Hepatocyte (in vitro differentiated cells): ENCODE results near the gene ZEB2.

Experiments used
- CTCF ChIP-seq: fragments of 200-600 bp; sonication (generic); IDR thresholded peaks from 2 replicates; pipeline ENCODE4 v1.5.1; 2016; ENCODE audit warnings: antibody characterized with exemption, mild to moderate bottlenecking; ENCODE audit not compliant: poor library complexity
- EZH2 ChIP-seq: fragments of 200-600 bp; sonication (generic); IDR thresholded peaks from 2 replicates; pipeline ENCODE4 v1.6.1; 2016; ENCODE audit warnings: antibody characterized with exemption, mild to moderate bottlenecking, borderline replicate concordance
- EZH2phosphoT487 ChIP-seq: fragments of 200-600 bp; sonication (generic); IDR thresholded peaks from one replicate; pipeline ENCODE4 v1.6.1; 2018; ENCODE audit warnings: antibody characterized with exemption, mild to moderate bottlenecking, low read depth, moderate library complexity; ENCODE audit not compliant: unreplicated experiment, severe bottlenecking

- no peak for TF ChIP-seq EZH2
- no peak for TF ChIP-seq CTCF
- no peak for TF ChIP-seq EZH2phosphoT487
Measured at GRCh38 chr2:144452989-144453336, 67.0 kb downstream of the ZEB2 start.
